Measurements from ENCODE around the gene CNTN5.

Gene CNTN5

DNA sequence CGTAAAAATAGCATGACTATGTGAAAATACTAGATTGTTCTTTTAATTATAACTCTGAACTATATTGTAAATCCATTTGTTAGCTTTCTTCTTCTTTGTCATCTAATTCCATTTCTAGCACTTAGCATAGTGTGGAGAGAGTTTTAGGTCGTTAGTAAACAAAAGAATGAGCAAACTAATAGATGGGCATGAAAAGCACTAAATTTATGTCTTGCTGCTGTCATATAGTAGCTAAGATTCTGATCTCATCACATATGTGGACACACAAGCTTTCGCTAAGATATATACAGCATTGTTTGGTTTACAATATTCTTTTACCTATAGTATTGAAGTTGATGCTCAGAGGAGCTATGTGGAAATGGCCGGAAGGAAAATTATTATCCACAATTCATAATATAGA is 370.5 kb downstream of the CNTN5 start:
- no peak for DNase-seq (ENCODE audit: low read depth)

DNA sequence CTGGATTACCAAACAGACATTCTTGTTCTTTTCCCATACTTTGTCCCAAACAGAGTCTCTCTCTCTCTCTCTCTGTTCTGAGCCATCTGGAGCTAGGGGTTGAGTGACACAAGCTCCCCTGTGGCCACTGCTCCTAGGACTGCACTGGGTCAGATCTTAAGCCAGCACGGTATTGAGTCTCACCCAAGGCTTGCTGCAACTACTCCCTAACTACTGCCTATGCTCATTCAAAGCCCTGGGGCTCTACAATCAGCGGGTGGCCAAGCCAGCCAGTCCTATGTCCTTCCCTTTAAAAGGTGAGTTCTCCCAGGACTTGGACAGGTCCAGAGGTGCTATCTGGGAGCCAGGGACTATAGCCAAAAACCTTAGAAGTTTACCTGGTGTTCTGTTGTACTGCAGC is 385.6 kb downstream of the CNTN5 start:
- DNase-seq (ENCODE audit: low read depth) = no peak

DNA sequence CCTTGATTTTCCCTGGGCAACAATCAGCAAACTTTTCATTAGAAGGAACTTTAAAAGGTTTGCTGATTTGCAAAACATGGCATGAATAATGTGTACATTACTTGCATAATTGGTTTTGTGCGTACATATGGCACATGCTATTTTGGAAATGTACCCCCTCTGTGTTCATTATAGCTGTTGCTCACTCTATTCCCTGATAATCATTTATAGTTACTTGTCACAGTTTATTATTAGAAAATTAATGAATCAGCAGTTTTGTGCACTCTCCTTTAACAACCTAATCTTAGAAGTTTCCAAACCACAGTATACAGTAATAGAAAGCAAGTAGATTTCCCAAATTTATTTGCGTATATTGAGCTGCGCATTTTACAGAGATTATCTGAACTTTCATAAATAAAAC is 389.9 kb downstream of the CNTN5 start:
- no peak for DNase-seq (ENCODE audit: low read depth)

DNA sequence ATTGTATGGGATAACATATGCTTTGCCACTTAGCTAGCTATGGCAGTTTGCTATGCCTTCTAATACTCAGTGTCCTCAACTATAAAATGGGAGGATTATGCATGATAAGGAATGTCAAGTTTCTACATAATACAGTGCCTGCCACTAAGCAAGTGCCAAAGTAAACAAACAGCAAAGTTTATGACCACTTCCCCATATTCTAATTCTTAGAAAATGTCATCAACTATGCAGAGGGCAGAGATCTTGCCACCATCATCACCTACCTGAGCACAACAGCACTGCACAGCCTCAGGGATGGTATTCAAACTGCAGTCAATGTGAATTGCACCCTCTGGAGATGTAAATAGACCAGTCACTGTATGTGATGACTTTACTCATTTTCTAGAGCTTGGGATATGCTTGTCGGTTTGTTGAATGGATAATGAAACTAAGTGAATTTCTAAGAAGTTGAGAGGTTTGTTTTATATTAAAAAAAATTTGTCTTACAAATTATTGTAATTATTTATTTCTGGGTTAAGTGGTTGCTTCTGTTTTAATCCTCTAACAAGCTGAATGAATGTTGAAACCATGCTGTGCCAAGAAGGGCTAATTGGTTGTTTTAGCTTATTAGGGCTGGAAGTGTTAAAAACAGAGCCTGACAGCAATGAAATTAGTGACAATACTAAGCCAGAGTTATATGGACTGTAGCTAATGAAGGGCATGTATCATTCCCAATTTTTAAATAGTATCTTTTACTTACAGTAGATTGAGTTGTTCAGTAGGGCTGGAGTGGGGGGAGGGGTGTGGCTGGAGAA is 398.4 kb downstream of the CNTN5 start:
- DNase-seq (ENCODE audit: low read depth) = no peak

DNA sequence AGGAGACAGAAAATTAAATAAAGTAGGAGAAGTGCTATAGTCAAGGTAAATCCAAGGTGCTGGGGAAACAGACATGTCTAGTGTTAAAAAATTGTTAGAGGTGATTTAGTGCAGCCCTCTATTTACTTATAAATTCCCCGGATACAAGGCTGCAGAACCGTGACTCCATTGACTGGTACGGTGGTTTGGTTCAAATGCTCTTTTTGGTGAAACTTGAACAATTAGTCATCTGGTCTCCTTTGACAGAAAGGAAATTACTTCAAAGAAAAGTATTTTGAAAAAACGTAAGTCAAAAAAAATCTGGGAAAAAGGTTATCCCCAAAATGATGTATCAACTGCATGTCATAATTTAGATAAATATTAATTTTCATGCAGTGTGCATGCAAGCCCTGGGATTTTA is 399.2 kb downstream of the CNTN5 start:
- DNase-seq (ENCODE audit: low read depth) = no peak

DNA sequence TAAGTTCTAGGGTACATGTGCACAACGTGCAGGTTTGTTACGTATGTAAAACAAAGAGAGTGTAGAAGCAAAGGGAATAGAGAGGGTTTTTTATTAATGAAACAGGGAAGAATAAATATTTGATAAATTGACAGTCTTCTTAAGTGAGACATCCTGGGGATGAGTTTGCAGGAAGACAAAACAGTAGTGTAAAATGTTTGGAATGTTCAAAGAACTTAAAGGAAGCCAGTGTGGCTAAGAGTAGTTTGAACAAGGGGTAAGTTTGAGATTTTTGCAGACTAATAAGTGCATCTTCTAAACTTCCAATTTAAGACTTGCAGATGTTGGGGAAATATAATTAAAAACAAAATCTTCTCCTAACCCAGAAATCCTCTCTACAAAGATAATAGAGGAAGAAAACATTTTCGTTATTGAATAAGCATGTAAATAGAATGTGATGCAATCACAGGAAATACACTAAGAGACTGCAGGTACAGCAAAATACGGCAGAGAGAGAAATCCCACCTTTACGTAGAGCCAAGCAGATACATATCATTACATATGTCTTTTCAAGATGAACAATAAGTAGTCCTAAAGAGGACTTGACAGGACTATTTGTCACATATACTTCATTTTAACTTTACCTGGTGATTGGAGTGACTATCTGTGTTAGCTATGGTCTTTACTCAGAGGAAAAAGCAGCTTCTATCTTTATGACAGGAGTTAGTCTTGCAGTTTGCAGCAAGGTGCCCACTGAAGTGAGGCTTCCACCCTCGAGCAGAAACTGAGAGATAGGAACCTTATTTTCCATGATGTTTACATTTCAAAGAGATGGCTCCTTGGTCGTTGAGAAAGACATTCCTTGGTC is 402.1 kb downstream of the CNTN5 start:
- DNase-seq (ENCODE audit: low read depth) = no peak

DNA sequence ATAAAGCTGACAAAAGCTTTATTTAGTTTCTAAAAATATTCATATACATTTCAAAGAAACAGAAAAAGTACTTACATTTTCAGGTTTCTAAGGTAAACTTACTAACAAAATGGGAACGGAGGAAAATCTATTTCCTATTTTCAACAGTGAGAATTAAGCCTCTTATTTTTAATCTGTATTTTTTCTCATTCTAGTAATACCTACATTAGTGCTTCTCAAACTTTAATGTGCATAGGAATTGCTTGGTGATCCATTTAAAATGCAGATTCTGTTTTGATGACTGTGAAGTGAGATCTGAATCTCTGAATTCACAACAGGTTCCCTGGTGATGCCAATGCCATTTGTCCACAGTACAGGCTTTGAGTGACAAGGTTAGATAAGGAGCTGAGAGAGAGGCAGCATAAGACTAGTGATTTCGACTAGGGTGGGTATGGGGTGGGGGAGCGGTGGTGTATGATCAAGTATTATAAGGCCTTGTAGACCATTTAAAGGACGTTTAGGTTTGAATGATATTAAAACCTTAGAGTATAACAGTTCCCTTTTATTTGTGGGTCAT is 402.8 kb downstream of the CNTN5 start:
- DNase-seq (ENCODE audit: low read depth) = no peak

DNA sequence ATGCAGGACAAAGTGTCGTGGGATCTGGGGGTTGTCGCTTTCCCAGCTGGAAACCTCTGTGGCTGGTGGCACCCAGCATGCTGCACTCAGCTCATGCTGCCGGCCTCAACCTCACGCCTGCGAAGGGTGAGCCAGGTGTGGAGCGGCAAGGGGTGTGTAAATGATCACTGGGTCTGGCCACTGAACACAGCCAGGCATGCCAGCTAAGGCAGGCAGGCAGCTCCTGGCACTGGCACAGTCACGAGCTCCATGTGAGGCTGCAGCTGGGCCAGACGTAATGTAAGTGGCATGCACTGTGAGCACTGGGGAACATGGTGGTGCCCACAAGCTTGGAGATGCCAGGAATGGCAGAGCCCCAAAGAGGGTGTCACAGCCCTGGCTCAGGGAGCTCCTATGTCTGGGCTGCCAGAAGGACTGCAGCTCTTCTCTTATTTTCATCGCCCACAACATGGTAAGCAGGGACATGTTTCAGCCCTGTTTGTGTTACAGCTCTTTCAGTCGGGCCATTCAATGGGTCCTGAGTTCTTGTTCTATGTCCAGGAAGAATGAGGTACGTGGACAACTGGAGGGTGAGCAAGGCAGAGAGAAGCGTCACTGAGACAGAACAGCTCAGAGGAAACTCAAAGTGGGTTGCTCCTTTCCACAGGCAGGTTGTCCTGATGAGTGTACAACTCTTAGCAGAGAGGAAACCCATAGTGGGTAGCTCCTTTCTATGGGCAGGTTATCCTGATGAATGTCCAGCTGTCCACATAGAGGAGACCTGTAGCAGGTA is 403.8 kb downstream of the CNTN5 start:
- no peak for DNase-seq (ENCODE audit: low read depth)

DNA sequence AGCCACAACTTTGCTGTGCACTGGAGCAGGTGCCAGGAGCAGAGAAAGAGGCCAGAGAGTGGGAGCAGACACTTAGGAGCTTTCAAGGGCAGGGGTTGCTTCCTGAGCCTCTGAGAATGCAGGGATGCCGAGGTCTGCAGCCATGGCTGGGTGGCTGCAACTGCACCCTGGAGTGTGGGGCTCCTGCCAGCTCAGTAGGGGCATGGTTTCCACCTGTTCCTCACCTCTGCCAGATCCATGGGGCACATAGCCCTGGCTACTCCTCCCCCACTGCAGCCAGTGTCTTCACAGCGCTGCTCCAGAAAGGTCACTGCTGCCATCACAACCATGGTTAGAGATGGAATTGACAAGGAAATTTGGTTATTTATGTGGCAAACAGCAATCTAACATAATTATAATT is 404.8 kb downstream of the CNTN5 start:
- DNase-seq (ENCODE audit: low read depth) = no peak

DNA sequence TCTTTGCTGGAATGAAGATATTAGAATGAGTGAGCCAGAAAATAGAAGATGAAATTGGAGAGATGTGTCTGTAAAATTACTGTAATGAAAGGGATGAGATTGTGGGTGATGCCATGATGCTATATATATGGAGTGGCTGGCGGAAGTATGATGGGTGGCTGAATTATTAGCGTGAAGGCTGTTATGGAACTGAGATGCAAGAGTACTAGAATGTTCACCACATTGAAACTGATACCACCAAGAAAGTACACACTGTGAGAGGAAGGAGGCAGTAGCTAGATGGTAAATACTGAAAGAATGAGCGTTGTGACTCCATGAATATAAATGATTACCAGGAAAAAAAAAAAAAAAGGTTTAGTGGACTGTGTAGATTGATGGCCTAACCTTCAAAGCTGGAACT is 411.9 kb downstream of the CNTN5 start:
- no peak for DNase-seq (ENCODE audit: low read depth)

DNA sequence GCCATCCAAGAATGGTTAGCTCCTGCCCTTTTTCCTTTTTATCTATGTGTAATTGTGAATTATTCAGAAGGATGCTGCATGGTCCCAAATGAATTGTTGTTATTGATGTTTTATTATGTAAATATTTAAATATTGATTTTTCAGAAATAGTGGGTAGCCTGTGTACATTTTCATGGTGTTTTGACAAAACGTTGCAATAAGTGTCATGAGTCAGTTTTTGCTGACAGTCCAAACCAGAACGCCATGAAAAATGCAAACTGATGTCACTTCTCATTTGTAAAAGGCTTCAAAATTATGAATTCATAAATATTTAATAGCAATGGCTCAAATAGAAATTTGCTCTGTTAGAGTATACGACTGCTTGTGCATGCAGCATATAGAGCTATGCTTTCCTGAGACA is 422.5 kb downstream of the CNTN5 start:
- no peak for DNase-seq (ENCODE audit: low read depth)

DNA sequence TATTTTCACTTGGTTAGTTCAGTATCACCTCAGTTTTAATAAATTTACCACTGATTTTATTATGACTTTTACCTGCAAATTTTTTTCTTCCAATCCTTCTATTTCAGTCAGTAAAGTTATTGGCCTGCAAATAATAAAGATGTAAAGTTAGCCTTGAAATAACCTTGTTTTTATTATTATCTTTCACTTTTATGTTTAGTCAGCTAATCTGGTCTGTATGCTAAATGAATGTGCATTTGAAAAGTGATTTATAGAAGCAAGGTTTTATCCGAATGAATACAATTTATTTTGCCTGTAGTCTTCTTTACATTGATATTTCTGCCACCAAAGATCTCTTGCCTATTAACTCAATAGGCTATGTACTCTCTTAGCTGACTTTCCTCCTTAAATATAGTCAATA is 425.7 kb downstream of the CNTN5 start:
- no peak for DNase-seq (ENCODE audit: low read depth)

DNA sequence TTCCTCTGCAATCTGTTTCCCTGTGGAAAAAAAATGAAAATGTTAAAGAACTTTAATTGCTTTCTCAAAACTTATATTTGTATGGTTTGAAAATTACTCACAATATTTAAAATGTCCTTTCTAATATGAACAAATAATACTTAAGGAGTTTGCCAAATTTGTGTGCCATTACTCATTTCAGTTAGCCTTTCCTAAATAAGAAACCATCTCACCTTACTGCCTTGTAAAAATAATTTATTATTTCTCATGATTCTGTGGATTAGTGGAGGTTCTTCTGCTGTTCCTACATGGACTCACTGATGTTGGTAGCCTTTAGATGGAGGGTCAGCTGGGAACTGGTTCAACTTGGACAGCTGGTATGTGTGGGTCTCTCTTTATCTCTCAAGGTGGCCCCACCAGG is 428.6 kb downstream of the CNTN5 start:
- DNase-seq (ENCODE audit: low read depth) = no peak

DNA sequence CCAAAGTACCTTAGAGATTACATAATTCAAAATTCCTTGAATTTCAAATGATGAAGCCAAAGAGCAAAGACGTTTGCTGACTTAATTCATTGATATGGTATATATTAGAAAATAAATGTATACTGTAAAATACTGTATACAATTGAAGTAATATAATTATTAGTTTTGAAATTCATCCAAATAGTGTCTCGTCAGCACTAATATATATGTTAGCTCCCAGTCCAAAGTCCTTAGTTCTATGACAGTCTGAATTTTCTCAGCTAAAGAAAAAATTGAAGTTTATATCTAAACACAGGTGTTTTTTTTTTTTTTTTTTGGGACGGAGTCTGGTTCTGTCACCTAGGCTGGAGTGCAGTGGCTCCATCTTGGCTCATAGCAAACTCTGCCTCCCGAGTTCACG is 431.3 kb downstream of the CNTN5 start:
- no peak for DNase-seq (ENCODE audit: low read depth)

DNA sequence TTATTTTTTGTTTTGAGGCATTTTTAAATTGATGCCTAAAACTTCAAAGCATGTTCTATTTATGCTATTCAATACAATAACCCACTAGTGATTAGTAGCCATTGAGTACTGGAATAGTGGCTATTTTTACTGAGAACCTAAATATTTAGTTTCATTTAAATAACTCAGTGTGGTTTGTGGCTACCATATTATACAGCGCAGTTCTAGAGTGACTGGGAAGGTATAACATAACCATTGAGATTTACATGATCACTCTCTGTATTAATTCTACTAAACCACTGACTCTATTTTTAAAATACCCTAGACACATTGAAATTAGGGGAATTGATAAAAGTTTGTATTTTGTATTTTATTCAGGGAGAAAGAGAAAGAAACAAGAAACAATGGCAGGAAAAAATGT is 441.2 kb downstream of the CNTN5 start:
- no peak for DNase-seq (ENCODE audit: low read depth)

DNA sequence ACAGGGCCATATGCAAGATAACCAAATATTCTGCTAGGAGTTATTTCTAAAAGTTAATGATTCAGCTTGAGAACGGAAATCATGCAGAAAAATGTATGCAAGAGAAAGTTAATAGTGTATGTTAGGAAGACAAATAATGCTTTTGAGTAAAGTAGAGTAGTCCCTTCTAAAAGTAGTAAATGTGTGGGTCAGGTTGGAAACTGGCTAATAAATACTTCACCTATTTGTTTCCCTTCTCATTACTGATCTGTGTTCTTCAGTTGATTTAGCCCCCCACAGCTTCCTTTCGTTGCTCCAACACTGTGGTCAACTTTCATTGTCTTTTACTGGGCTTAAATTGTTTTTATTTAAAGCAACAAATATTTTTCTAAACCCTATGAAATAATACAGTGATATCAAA is 444.2 kb downstream of the CNTN5 start:
- DNase-seq (ENCODE audit: low read depth) = no peak

DNA sequence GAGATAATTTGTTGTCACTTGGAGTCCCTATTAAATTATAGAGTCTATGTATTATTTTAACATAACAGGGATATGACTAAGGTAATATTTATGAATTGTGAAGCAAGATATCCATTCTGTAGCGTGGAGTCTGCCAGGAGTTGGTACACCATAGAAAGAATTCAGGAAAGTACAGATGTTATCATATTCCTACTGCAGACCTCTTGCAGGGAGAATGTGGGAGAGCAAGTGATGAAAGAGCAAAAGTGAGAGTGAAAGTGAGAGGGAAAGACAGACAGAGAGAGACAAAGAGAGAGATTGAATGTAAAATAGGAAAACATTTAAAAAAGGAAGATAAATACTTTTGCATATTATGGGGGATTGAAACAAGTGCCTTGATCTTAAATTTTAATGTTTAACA is 468.8 kb downstream of the CNTN5 start:
- DNase-seq (ENCODE audit: low read depth) = no peak

DNA sequence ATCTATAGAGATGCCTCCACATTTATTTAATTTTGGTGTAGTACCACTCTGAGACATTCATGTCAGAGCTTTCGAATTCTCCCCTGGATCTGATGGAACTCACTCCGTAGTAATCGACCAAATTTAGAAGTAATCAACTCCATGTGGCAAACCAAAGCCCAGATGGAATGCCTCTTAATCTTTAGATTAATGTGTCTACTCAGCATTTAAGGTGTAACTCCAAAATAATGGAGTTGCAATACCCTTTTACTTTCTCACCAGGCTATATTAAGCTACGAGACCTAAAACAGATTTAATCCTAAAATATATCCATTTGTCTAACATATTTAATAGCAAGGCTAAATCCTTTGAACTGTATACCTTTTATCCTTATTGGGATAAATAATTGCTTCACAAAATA is 473.3 kb downstream of the CNTN5 start:
- DNase-seq (ENCODE audit: low read depth) = no peak

DNA sequence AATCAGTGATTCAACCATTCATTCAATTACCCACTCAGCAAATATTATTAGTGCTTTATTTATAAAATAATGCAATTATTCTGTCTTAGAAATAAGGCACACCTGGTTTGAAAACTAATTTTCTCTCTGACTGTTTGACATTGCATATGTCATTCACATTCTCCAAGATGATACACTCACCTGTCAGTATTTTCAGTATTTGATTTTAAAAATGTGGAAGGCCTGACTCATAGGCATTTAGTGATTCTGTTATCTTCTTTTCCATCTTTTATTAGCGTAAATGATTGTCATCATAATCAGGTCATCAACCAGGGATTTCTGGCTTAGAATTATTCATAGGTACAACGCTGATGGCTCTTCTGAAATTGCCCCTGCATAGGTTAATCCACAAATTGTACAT is 480.9 kb downstream of the CNTN5 start:
- no peak for DNase-seq (ENCODE audit: low read depth)

DNA sequence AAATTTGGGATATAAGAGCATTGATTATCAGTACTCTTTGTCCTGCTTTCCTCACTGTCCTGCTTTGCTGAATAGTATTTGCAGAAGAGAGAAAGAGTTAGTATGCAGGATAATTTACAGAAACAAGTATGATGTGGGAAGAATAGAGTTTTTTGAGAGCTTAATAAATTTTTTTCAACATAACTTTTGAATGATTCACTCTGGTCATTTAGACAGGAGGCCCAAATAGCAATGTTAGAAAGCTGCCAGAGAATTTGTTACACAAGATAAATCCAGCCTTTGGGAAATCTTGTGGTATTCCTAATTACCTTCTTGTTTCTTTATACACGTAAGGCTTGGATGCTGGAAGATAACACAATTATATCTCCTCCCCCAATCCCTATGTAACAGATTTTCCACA is 484.6 kb downstream of the CNTN5 start:
- DNase-seq (ENCODE audit: low read depth) = no peak

DNA sequence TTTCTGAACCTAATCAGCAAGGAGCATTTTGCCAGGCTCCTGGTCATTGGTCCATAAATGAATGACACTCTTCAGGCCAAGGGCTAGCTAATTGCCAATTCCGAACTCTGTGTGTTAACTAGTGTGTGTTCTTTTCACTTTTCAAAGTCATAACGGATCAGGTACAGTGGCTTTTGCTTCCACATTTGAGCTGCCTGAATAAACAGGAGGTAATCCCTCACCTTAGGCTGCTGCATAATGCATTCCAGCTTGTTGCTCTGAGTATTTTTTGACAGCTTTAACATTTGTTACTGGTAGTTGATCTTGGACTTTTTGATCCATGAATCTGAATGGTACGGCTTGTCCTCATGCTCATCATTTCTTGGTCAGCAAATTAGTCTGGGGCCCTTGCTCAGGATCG is 485.1 kb downstream of the CNTN5 start:
- no peak for DNase-seq (ENCODE audit: low read depth)

DNA sequence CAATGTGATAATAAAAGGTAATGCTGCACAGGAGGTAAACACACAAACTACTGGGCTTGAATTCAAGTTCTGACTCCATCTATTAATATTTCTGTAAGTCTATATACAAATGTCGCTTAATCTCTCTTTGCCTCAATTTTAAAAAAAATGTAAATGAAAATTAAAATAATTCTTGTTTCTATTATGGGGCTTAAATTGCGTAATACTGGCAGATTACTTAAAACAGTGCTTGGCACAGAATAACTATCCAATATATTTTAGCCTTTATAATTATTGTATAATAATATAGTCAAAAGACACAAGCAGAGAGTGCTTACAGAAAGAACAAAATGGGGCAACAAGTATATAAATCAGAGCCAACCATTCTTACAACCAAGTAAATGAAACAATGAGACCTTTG is 489.1 kb downstream of the CNTN5 start:
- no peak for DNase-seq (ENCODE audit: low read depth)

DNA sequence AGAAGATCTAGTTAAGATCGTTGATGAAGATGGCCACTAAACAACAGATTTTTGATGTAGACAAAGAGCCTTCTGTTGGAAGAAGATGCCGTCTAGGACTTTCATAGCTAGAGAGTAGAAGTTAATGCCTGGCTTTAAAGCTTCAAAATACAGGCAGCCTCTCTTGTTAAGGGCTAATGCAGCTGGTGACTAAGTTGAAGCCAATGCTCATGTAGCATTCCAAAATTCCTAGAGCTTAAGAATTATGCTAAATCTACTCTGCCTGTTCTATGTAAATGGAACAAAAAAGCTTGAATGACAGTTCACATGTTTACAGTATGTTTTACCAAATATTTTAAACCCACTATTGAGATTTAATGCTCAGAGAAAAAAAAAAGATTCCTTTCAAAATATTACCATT is 492.6 kb downstream of the CNTN5 start:
- DNase-seq (ENCODE audit: low read depth) = no peak
